SKM-1 treated with dmso at 0.1 percent for 144 hours (cell line): Measurements from ENCODE around the gene MRGPRX1.
"Not testable (repeated sequence)": the region's sequence is repeated elsewhere in the genome, so short reads cannot be mapped to it uniquely, and the experiment has no call there.

ENCODE experiments used
- DNase-seq: peaks from one replicate; lab custom pipeline; 2025; ENCODE audit not compliant: unreplicated experiment; lab: John Stamatoyannopoulos, UW

Gene MRGPRX1

GRCh38 chr11:18939314-18939713 lies at the start of gene MRGPRX1:
Gene MRGPRX1, minus strand, starts transcription at chr11:18939414. Its CDS starts 4,630 bp downstream, at chr11:18934784.
- no peak for DNase-seq

- DNase-seq = no peak
Observed at GRCh38 chr11:18987454-18988231, 48.4 kb upstream of the MRGPRX1 start.

- no peak for DNase-seq
Observed at GRCh38 chr11:18986744-18987143, 47.5 kb upstream of the MRGPRX1 start.

GRCh38 chr11:18981897-18982296 lies 42.7 kb upstream of the MRGPRX1 start:
- DNase-seq = no peak

- no peak for DNase-seq
Observed at GRCh38 chr11:18974192-18974591, 35.0 kb upstream of the MRGPRX1 start.

- no peak for DNase-seq
Observed at GRCh38 chr11:18972336-18972735, 33.1 kb upstream of the MRGPRX1 start.

GRCh38 chr11:18969720-18970119 lies 30.5 kb upstream of the MRGPRX1 start:
- no peak for DNase-seq

GRCh38 chr11:18958221-18958910 lies 19.2 kb upstream of the MRGPRX1 start:
- no peak for DNase-seq

GRCh38 chr11:18956630-18957029 lies 17.4 kb upstream of the MRGPRX1 start:
- no peak for DNase-seq

GRCh38 chr11:18936002-18936673 lies 3.1 kb downstream of the MRGPRX1 start:
- DNase-seq = no peak

- no peak for DNase-seq
Observed at GRCh38 chr11:18934195-18934814, 4.9 kb downstream of the MRGPRX1 start.

GRCh38 chr11:18927550-18928322 lies 11.5 kb downstream of the MRGPRX1 start:
- no peak for DNase-seq

- DNase-seq = not testable (repeated sequence)
Observed at GRCh38 chr11:18925426-18925825, 13.8 kb downstream of the MRGPRX1 start.

- DNase-seq = no peak
Observed at GRCh38 chr11:18912883-18913282, 26.3 kb downstream of the MRGPRX1 start.

GRCh38 chr11:18907391-18907790 lies 31.8 kb downstream of the MRGPRX1 start:
- no peak for DNase-seq

- not testable (repeated sequence) for DNase-seq
Observed at GRCh38 chr11:18900637-18901036, 38.6 kb downstream of the MRGPRX1 start.

- DNase-seq = not testable (repeated sequence)
Observed at GRCh38 chr11:18900151-18900611, 39.0 kb downstream of the MRGPRX1 start.

- not testable (repeated sequence) for DNase-seq
Observed at GRCh38 chr11:18891712-18892111, 47.5 kb downstream of the MRGPRX1 start.

GRCh38 chr11:18890615-18891014 lies 48.6 kb downstream of the MRGPRX1 start:
- no peak for DNase-seq
